ENCODE measurements around the gene CHCHD6.

GRCh38 chr3:126983653-126984390 is 279.8 kb downstream of the CHCHD6 start:
- TF ChIP-seq CTCF (IDR thresholded peaks at IDR 0.05) (no peak), POLR2A (IDR thresholded peaks at IDR 0.05) (no peak)
